Effector CD4-positive, alpha-beta T cell (primary cell): ENCODE results near the gene PPA1.
"Not testable (repeated sequence)": the region's sequence is repeated elsewhere in the genome, so short reads cannot be mapped to it uniquely, and the experiment has no call there.

ENCODE experiments used
- DNase-seq: peaks from one replicate; pipeline ENCODE4 v3.0.0-alpha.2; 2020

The PPA1 gene

DNA sequence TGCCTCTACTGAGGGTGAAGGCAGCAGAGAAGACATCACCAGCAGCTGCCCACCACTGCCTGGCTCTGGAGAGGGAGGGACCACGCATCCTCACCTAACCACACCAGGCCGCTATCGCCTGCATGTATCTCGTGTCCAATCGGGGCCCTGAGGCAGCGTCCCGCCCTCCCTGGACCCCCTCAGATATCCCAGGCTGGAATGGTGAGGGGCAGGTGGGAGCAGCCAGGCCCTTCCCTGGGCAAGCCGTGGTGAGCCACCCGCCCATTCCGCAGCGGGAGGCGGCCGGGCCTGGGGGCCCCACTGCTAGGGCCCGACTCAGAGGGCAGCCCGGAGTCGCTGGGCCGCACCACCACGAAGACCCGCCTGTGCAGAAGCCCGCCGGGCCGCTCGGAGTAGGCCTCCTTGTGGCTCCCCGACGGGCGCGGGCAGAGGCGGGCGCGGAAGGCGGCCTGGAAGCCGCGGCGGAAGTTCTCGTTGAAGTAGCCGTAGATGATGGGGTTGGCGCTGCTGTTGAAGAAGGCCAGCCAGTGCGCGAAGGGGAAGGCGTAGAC is 21.6 kb upstream of the PPA1 start:
- DNase-seq: no peak

DNA sequence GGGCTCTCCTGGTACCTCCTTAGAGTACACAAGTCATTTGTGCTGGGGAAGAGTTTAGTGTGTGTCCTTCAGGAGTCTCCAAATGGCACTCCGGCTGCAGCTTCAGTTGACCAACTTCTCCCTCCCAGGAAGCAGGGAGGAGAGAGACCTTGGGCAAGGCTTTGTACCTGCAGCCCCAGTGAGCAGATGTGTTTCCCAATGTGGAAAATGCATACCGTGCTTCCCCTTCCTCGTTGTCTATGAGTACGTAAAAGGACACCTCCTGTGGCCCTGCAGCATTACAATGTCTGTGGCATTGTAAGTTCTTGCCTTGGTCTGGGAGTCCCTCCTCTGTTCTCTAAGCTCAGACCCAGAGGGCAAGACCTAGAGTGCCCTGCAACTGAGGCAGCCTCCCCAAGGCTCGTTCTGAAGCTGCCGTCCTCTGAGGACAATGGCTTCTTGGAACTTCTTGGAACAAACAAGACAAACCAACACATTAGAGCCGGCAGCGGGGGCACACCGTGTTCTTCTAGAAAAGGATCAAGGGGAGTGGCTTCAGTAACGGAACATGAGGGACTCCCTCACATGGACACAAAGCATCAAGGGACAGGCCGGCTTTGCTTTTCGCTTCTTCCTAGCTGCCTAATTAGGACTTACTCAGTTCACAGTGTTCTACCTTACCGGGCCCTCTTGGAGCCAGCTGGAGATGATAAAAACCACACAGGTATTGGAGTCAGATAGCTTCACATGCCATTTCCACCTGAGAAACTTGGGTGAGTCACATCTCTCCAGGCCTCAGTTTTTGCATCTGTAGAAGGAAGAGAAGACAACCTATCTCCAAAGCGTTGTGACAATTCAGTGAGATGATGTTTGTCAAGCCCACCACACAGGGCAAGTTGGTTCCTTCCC is 20.9 kb upstream of the PPA1 start:
- DNase-seq: no peak

DNA sequence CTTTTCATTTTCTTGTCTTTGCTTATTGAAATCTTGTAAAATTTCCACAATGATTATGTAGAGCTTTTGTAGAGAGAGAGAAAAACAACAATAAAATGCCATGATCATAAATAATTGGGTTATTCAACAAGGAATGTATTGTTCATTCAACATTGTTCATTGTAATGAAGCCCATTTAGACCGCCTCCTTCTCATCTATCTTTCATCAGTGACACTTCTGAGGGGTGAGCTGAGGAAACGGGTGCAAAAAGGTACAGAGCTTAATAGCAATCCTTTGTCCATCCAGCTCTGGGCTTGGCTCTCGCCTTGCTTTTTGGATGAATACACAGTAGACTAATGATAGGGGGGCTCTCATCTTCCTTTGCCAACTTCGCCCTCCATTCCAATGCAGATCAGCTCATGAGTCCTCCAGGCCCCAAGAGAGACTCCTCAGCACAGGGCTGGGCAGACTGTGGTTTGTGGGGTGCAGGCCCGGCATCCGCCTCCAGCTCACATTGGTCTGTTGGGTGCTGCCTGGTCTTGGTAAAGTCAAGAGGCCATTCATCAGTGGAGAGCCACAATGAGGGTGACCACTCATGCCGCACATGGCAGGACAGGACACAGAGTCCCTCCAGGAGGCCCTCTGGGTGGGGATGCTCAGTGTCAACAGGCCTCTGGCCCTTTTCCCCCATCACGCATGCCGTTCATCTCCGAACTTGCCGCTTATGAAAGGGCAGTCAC is 17.9 kb upstream of the PPA1 start:
- DNase-seq: no peak

DNA sequence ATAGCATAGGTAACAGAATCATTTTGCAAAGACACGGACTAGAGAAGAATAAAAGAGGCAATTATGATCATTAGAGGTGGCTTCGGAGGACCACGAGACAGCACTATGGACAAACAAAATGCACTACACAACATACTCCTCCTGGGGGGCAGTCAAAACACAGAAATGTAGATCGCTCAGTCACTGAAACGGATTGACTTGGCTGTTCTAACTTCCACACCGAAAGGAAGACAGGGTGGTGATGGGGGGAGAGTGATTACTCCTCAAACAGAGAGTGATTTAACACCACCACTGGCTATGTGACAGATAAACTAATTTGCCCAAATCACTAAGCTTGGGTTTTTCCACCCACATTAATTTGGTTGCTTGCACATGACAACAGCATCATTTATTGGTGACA is 14.1 kb upstream of the PPA1 start:
- DNase-seq: no peak

DNA sequence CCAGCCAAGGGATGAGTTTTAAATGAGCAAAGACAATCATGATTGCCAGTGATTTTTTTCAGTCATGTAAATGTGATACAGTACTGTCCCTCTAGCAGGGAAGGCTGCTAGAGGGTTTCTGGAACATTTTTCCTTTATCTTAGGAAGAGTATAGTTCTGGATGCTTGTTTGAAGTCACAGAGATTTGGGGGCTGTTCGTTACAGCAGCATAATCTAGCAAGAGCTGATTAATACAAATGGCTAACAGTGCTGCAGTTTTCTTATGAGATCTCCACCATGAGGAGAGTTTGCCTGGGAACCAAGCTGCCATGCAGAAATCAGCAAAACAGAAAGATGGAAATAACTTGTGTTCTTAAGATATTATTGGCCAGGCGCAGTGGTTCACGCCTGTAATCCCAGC is 7.9 kb upstream of the PPA1 start:
- DNase-seq: no peak

DNA sequence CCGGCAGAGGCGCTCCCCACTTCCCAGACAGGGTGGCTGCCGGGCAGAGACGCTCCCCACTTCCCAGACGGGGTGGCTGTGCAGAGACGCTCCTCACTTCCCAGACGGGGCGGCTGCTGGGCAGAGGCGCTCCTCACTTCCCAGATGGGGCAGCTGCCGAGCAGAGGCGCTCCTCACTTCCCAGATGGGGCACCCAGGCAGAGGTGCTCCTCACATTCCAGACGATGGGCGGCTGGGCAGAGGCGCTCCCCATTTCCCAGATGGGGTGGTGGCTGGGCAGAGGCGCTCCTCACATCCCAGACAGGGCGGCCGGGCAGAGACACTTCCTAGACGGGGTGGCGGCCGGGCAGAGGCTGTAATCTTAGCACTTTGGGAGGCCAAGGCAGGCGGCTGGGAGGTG is 6.8 kb upstream of the PPA1 start:
- DNase-seq: not testable (repeated sequence)

DNA sequence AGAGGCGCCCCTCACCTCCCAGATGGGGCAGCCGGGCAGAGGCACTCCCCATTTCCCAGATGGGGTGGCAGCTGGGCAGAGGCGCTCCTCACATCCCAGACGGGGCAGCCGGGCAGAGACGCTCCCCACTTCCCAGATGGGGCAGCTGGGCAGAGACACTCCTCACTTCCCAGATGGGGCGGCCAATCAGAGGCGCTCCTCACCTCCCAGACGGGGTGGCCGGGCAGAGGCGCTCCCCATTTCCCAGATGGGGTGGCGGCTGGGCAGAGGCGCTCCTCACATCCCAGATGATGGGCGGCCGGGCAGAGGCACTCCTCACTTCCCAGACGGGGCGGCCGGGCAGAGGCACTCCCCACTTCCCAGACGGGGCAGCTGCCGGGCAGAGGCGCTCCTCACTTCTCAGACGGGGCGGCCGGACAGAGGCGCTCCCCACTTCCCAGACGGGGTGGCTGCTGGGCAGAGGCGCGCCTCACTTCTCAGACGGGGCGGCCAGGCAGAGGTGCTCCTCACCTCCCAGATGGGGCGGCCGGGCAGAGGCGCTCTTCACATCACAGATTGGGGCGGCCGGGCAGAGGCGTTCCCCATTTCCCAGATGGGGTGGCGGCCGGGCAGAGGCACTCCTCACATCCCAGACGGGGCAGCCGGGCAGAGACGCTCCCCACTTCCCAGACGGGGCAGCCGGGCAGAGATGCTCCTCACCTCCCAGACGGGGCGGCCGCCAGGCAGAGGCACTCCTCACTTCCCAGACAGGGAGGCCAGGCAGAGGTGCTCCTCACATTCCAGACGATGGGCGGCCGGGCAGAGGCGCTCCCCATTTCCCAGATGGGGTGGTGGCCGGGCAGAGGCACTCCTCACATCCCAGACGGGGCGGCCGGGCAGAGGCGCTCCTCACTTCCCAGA is 6.1 kb upstream of the PPA1 start:
- not testable (repeated sequence) for DNase-seq

DNA sequence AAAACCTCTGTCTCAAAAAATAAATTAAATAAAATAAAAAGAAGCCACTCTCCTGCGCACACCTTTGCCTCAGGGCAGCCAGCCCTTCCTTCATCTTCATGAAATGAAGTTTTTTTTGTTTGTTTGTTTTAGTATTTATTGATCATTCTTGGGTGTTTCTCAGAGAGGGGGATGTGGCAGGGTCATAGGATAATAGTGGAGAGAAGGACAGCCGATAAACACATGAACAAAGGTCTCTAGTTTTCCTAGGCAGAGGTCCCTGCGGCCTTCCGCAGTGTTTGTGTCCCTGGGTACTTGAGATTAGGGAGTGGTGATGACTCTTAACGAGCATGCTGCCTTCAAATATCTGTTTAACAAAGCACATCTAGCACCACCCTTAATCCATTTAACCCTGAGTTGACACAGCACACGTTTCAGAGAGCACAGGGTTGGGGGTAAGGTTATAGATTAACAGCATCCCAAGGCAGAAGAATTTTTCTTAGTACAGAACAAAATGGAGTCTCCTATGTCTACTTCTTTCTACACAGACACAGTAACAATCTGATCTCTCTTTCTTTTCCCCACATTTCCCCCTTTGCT is 4.8 kb upstream of the PPA1 start:
- not testable (repeated sequence) for DNase-seq

DNA sequence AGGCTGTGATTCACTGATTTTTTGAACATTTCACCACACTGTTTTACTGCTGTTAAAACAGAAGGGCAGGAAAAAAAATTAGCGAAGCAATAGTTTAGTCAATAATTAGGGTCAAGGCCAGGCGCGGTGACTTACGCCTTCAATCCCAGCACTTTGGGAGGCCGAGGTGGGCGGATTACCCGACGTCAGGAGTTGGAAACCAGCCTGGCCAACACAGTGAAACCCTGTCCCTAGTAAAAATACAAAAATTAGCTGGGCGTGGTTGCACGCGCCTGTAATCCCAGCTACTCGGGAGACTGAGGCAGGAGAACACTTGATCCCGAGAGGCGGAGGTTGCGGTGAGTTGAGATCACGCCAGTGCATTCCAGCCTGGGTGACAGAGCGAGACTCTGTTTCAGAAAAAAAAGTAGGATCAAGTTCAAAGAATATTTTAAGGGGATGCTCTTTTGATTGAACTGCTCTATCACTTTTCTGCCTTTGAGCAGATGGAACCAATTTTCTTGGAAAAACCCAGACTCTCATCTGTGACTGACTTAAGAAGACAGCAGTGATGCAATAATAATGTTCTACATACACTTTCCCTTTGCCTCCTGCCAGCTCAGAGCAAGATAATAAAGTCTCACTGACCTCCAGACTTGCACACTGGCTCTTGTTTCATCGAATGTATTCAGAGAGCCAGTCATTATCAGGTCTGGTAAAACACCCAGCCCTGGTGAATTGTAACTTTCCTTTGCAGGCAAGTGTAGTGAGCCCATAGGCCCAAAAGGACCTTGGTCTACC is 1.6 kb upstream of the PPA1 start:
- DNase-seq: no peak

DNA sequence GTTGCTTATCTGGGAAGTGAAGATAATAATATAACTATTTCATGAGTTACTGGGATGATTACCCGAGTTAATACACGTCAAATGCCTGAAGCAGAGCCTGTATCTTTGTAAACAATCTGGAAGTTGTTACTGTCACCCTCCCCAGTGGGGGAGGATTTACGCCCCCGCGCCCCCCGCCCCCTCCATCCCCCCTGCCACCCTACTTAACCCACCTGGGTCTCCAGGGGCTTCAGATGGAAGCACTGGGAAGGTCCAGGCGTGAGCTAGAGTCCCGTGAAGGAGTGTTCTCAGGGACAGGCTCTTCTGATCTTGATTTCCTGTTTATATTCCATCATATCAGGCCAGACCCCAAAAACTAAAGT is 691 bp upstream of the PPA1 start:
- no peak for DNase-seq

DNA sequence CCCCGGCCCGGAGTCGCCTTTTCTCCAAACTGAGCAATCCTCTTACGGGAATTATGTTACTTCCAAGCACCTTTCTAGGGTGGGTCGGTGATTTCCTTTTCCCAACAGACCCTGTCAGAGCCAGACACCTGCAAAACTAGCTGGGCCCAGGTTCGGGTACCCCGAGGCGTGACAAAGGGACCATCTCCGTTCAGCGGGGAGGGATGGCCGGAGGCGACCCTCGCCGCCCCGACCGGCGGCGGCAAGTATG is 445 bp downstream of the PPA1 start:
- DNase-seq: no peak

DNA sequence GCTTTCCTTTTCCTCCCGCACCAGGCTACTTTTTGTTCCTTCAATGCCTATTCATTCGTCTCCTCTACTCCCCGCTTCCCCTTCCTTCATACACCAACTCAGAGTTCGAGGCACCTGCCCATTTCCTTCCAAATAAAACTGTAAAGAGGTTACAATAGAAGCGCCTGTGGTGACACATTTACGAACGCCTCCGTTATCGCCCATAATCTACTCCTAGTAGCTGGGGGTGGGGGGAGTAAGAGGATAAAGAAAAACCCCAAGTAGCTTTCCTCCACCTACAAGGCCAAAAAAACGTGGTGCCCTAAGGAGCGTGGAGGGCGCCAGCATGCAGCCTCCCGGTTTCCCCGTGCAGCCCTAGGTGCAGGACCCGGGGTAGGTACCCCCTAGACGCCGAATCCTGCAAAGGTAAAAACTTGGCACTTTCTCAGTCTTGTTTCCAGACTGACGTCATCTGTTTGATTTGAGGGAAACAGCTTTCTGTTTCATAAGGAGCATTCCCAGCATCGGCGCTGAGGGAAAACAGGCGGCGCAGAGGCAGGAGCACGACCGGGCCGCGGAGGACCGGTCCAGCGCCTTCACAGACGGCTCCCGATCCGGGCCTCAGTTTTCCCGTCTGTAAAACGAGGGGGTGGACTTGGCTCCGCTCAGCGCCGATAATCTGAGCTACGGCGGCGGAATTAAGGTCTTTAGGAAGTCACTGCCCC is 922 bp downstream of the PPA1 start:
- DNase-seq: peak; percentile 23

DNA sequence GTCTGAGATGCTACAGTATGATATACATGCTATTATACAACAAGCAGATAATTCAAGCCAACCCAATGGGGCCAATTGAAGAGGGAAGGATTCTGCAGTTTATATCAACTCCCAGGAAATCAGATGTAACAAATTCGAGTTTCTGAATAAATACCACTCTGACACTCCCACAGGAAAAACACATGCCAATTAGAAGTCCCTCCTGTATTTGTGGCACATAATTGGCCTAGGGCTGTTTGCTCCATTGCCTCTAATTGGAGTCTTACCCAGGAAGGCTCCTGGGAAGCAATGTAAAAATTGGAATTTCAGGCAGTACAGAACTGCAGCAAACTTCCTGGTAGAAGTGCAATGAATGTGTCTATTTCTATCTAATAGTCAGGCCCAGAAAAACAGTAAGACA is 4.7 kb downstream of the PPA1 start:
- DNase-seq: no peak

DNA sequence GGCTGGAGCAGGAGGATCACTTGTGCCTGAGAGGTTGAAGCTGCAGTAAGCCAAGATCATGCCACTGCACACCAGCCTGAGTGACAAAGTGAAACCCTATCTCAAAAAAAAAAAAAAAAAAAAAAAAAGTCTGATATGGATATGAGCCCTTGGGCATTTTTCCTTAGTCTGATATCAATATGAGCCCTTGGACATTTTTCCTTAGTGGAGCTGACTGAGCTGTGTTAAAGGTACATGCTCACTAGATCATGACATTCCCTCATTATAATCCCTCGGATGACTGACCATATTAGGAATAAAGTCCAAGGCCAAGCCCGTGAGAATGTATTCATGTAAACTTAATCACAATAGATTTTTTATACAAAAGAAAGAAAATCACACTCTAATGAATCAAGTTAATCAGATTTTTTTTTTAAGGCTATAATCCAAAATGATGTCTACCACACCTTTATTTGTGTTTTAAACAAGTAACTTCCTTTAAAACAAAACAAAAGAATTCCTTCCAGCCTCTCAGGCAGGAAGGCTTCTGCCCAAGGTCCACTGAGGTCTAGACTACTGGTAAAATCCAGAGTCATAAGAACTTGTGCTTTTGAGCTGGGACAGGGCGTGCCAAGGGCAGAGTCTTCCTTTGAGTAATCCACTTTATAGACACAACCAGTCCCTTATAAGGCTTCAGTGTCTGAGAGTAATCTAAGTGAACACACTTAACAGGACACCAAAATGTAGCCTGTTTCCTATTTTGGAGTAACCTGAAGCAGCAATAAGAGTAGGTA is 5.5 kb downstream of the PPA1 start:
- DNase-seq: no peak

DNA sequence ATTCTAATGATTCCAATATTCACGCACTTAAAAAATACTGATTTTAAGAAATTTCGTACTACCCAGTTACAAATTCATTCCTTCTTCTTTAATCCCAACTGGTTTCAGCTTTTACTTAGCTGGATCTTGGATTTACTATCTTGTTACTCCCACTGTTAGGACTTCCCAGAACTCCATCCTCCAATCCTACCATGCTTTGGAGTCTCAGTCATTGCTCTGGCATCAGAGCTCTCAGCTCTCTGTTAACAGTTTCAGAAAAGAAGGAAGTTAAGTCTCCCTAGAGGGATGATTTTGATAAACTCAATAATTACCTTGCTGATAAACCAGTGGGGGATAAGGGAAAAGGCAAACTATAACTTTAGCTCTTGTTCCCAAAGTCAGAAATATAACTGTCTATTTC is 9.5 kb downstream of the PPA1 start:
- DNase-seq: no peak

DNA sequence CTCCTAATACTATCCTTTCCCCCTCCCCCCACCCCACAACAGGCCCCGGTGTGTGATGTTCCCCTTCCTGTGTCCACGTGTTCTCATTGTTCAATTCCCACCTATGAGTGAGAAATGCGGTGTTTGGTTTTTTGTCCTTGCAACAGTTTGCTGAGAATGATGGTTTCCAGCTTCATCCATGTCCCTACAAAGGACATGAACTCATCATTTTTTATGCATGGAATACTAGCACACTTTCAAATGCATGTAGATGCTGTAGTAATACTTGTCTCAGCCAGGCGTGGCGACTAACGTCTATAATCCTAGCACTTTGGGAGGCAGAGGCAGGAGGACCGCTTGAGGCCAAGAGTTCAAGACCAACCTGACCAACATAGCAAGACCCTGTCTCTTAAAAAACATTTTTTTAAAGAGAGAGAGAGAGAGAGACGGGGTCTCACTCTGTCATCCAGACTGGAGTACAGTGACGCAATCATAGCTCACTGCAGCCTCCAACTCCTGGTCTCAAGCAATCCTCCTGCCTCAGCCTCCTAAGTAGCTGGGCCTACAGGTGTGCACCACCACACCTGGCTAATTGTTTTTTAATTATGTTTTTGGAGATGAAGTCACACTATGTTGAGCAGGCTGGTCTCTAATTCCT is 10.3 kb downstream of the PPA1 start:
- DNase-seq: not testable (repeated sequence)

DNA sequence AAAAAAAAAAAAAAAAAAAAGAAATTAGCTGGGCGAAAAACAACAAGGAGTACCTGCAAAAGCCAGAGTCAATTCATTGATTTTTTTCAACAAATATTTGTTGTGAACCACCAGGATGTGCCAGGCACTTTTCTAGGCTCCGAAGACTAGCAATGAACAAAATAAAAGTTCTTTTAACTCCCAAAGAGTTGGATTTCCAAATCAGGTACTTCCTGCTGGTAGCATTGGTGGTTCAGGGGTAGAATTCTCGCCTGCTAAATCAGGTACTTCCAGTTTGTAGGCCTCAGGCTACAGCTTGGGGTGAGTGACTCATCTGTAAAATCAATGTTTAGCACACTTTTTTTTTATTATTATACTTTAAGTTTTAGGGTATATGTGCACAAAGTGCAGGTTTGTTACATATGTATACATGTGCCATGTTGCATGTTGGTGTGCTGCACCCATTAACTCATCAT is 10.9 kb downstream of the PPA1 start:
- DNase-seq: no peak

DNA sequence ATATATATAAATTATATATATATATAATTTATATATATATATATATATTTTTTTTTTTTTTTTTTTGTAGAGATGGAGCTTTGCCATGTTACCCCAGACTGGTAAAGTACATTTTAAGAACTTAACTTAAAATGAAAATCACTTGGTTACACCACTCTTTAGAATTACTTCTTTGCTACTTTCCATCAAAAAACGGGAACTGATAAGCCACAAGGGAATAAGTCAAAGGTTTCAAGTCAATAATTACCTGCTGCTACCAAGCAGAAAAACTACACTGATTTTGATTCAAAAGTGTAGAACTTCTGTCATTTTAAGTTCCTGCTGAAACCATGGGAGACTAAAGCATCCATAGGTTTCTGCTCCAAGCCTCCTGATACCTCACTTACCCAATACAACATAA is 12.2 kb downstream of the PPA1 start:
- DNase-seq: no peak

DNA sequence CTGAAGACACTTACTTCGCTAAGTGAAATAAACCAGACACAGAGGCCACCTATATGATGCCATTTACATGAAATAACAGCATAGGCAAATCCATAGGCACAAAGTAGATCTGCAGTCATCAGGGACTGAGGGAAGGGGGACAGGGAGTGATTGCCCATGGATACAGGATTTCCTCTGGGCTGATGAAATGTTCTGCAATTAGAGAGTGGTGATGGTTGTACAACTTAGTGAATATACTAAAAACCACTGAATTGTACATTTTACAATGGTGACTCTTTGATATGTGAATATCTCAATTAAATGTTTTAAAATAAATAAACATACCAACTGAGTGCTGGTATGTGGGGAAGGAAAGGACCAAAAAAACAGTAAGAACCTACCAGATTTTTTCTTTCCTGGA is 20.4 kb downstream of the PPA1 start:
- DNase-seq: no peak

DNA sequence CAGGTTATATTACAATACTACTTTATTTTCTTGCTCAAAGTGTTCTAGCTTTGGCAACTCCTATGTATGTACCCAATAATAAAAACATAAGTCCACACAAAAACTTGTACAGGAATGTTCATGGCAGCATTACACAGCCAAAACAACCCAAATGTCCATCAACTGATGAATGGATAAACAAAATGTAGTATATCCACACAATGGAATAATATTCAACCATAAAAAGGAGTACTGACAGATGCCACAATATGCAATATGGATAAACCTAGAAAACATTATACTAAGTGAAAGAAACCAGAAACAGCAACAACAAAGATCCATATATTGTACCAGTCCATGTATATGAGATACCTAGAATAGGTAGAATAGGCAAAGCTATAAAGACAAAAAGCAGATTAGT is 21.0 kb downstream of the PPA1 start:
- no peak for DNase-seq
